ENCODE measurements around the gene USP27X. TPM values are rescaled to one million over a fixed set of nuclear protein-coding genes. Genes with fewer than 3 reads are reported as not detected.

USP27X gene
- 1 to 10 TPM; 1.4 to 4.7 TPM for total RNA-seq
- polyA plus RNA-seq = under 1 TPM; 0.26 to 0.93 TPM

DNA sequence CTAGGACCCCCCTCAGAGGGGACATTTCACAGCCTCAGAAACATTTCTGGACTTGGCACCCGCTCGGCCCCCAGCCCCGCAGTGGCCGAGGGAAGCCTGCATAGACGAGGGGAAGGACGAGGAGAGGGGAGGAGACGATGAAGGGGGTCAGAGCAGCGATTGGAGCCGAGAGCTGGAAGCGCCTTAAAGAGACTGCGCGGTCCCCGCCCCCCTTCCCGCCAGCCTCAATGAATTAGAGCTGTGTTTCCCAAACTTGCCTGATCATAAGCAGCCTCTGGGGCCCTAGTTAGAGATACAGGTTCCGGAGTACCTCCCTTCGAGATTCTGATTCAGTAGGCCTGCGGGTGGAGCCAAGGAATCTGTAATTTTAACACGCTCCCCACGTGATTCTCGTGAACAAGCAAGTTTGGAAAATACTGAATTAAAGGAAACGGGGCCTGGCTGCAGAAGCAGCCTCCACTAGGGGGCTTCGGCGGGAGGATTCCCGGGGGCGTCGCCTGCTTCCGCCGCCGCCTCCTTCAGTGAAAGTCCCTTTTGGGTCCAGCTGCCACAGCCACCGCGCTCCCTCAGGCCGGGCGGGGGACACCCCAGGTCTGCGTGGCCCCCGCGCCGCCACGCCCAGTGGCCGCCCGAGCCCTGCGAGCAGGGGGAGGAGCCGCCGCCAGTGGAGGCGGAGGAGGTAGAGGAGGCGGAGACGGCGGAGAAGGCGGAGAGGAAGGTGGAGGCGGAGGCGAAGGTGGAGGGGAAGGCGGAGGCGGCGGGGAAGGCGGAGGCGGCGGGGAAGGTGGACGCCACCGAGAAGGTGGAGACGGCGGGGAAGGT, at the start of gene USP27X:
TSS of gene USP27X (plus strand) at position 651 of the 822 bp plus-strand sequence. CDS start 824 bp downstream, outside the sequence.
- DNase-seq (ENCODE audit: low spot score) = peak; percentile 76

DNA sequence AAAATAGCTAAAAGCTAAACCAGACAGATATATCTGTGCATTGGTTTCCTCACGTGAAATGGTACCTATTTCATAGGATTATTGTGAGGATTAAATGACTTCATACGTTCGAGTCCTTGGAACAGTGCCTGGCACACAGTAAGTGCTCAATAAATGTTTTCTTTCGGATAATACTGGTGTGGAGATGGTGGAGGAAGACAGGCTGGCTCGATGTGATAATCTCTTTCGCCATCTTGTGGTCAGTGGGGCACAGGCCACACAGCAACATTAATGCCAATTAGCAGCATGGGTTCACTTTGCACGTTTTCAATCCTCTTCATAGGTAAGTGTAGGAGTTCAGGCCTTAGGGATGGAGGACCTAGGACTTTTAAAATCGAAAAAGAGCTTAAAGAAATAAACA, 40.9 kb upstream of the USP27X start:
- Histone ChIP-seq H3K4me1 (ENCODE audit: control insufficient read depth in 4 of 4, insufficient read depth in 4 of 4, low read length in 3 of 4) (no peaks in the 10 kb centered on the region), H3K4me3 (ENCODE audit: low read depth in 1 of 3, low read length in 3 of 3) (no peak overlapping the region), H3K9me3 (ENCODE audit: control insufficient read depth in 4 of 4, low read length in 3 of 4) (no peaks in the 10 kb centered on the region), H3K9ac (ENCODE audit: low read depth in 1 of 2, low read length in 2 of 2) (no peak overlapping the region), H3K27ac (ENCODE audit: low read depth in 1 of 2, low read length in 2 of 2) (no peak overlapping the region), H3K27me3 (ENCODE audit: control insufficient read depth in 4 of 4, insufficient read depth in 4 of 4, low read length in 3 of 4) (no peaks in the 10 kb centered on the region), H3K36me3 (ENCODE audit: control insufficient read depth in 4 of 4, insufficient read depth in 3 of 4, low read depth in 1 of 4, low read length in 3 of 4) (no peaks in the 10 kb centered on the region)
- no peak for DNase-seq (ENCODE audit: low spot score)
- TF ChIP-seq RAD21 (IDR thresholded peaks at IDR 0.05) (peak; percentile 71 to 87), REST (IDR thresholded peaks at IDR 0.05) (no peak)
- TF ChIP-seq, protein P1, sequence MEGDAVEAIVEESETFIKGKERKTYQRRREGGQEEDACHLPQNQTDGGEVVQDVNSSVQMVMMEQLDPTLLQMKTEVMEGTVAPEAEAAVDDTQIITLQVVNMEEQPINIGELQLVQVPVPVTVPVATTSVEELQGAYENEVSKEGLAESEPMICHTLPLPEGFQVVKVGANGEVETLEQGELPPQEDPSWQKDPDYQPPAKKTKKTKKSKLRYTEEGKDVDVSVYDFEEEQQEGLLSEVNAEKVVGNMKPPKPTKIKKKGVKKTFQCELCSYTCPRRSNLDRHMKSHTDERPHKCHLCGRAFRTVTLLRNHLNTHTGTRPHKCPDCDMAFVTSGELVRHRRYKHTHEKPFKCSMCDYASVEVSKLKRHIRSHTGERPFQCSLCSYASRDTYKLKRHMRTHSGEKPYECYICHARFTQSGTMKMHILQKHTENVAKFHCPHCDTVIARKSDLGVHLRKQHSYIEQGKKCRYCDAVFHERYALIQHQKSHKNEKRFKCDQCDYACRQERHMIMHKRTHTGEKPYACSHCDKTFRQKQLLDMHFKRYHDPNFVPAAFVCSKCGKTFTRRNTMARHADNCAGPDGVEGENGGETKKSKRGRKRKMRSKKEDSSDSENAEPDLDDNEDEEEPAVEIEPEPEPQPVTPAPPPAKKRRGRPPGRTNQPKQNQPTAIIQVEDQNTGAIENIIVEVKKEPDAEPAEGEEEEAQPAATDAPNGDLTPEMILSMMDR (IDR thresholded peaks at IDR 0.05; ENCODE audit: low read depth, low read length, missing input control) = peak; percentile 70
- WGBS = 18% methylated on average over 8 of the region's 8 CpGs

More for the DNA sequence above, at the start of gene USP27X:
- H3K27ac ChIP-seq (ENCODE audit: low read depth in 1 of 2, low read length in 2 of 2) = peak within 1 kb of the TSS; percentile 48 to 66
- no peaks in the 10 kb centered on the region for H3K9me3 ChIP-seq (ENCODE audit: control insufficient read depth in 4 of 4, low read length in 3 of 4)
- peaks cover 3 to 15% (median 7%) of the 10 kb centered on the region in 4 donors for H3K4me1 ChIP-seq (ENCODE audit: control insufficient read depth in 4 of 4, insufficient read depth in 4 of 4, low read length in 3 of 4)
- peak within 1 kb of the TSS in 1 of 2 donors; percentile 13 for H3K9ac ChIP-seq (ENCODE audit: low read depth in 1 of 2, low read length in 2 of 2)
- TF ChIP-seq, protein P1 (IDR thresholded peaks at IDR 0.05; ENCODE audit: low read depth, low read length, missing input control) = peak; percentile 38
- TF ChIP-seq MAX (IDR thresholded peaks at IDR 0.05) (no peak), FOXA2 (IDR thresholded peaks at IDR 0.05) (no peak), RXRA (IDR thresholded peaks at IDR 0.05) (peak in 1 of 2 donors; percentile 7), RAD21 (IDR thresholded peaks at IDR 0.05) (peak; percentile 6 to 12), SP1 (IDR thresholded peaks at IDR 0.05) (peak; percentile 27), NR2F2 (IDR thresholded peaks at IDR 0.05) (no peak), HNF4G (IDR thresholded peaks at IDR 0.05) (no peak), TAF1 (conservative IDR thresholded peaks at IDR 0.05) (no peak), REST (IDR thresholded peaks at IDR 0.05) (peak; percentile 25)
- TF ChIP-seq, protein P2, sequence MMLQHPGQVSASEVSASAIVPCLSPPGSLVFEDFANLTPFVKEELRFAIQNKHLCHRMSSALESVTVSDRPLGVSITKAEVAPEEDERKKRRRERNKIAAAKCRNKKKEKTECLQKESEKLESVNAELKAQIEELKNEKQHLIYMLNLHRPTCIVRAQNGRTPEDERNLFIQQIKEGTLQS (IDR thresholded peaks at IDR 0.05) = no peak
- 1% methylated on average over 60 of the region's 60 CpGs for WGBS
- H3K36me3 ChIP-seq (ENCODE audit: control insufficient read depth in 4 of 4, insufficient read depth in 3 of 4, low read depth in 1 of 4, low read length in 3 of 4) = no peaks in the 10 kb centered on the region
- no peaks in the 10 kb centered on the region for H3K27me3 ChIP-seq (ENCODE audit: control insufficient read depth in 4 of 4, insufficient read depth in 4 of 4, low read length in 3 of 4)
- peak within 1 kb of the TSS; percentile 5 to 77 (median 57) for H3K4me3 ChIP-seq (ENCODE audit: low read depth in 1 of 3, low read length in 3 of 3)

Measured in liver (tissue), 9 donors.